IMR-90 (cell line): Measurements from ENCODE around the gene MDM4. TPM values are rescaled to one million over a fixed set of nuclear protein-coding genes. Genes with fewer than 3 reads are reported as not detected.

Experiments
- ATAC-seq: fragments of 200-7000 bp; cut with Tn5 transposase; 2 replicates; pipeline ENCODE4 v1.9.1; 2020; ENCODE audit warnings: low read depth, mild to moderate bottlenecking, moderate library complexity
- BruUV-seq: library from RNA; stranded (reverse); fragments of 400-500 nt; replicated peaks from 2 replicates; lab custom pipeline; 2021; lab: Mats Ljungman, UMichigan
- CTCF ChIA-PET: fragments of 300-600 bp; formaldehyde crosslinking; extraction: SDS; loops from one replicate; lab custom pipeline; 2021; ENCODE audit warnings: antibody characterized with exemption; lab: Yijun Ruan, JAX
- POLR2A ChIA-PET: fragments of 300-600 bp; sonication (Branson Sonifier 250); formaldehyde crosslinking; loops from one replicate; lab custom pipeline; 2022; ENCODE audit warnings: antibody characterized with exemption; ENCODE audit not compliant: unreplicated experiment; lab: Charles Lee
- DNase-seq: peaks from one replicate; pipeline ENCODE4 v3.0.0; 2013
- H2AFZ ChIP-seq: replicated peaks from 2 replicates; pipeline ENCODE3; 2013; ENCODE audit warnings: low read length, mild to moderate bottlenecking; ENCODE audit not compliant: poor library complexity
- H2AK5ac ChIP-seq: 2 replicates; pipeline ENCODE4 v1.6.1; 2013; ENCODE audit warnings: low read depth, low read length, inconsistent platforms
- H2AK9ac ChIP-seq: replicated peaks from 2 replicates; pipeline ENCODE3; 2013; ENCODE audit warnings: mild to moderate bottlenecking, low read depth, low read length, moderate library complexity; ENCODE audit not compliant: poor library complexity
- H2BK120ac ChIP-seq: 2 replicates; pipeline ENCODE4 v1.6.1; 2013; ENCODE audit warnings: low read depth, low read length, inconsistent platforms
- H2BK15ac ChIP-seq: 3 replicates; pipeline ENCODE4 v1.6.1; 2013; ENCODE audit warnings: low read depth, low read length, inconsistent platforms
- H2BK20ac ChIP-seq: 2 replicates; pipeline ENCODE4 v1.6.1; 2013; ENCODE audit warnings: low read depth, mild to moderate bottlenecking, inconsistent platforms, low read length, moderate library complexity
- H2BK5ac ChIP-seq: 2 replicates; pipeline ENCODE4 v1.6.1; 2013; ENCODE audit warnings: mild to moderate bottlenecking, low read depth, low read length, inconsistent platforms; ENCODE audit not compliant: poor library complexity, severe bottlenecking
- H3K14ac ChIP-seq: replicated peaks from 2 replicates; pipeline ENCODE4 v1.6.1; 2013; ENCODE audit warnings: low read depth, low read length, inconsistent platforms
- H3K18ac ChIP-seq: 2 replicates; pipeline ENCODE4 v1.6.1; 2013; ENCODE audit warnings: low read depth, low read length, control low read depth
- H3K23ac ChIP-seq: 2 replicates; pipeline ENCODE4 v1.6.1; 2013; ENCODE audit warnings: low read depth, low read length, inconsistent platforms
- H3K27ac ChIP-seq: 2 replicates; pipeline ENCODE4 v1.5.1; 2013; ENCODE audit warnings: mild to moderate bottlenecking, control low read depth, low read length; ENCODE audit not compliant: insufficient read depth
- H3K27me3 ChIP-seq: 2 replicates; pipeline ENCODE4 v1.6.1; 2013; ENCODE audit warnings: low read length; ENCODE audit not compliant: control insufficient read depth, insufficient read depth
- H3K36me3 ChIP-seq: 2 replicates; pipeline ENCODE4 v1.6.1; 2013; ENCODE audit warnings: low read length, mixed read lengths; ENCODE audit not compliant: control insufficient read depth, insufficient read depth
- H3K4ac ChIP-seq: 2 replicates; pipeline ENCODE4 v1.6.1; 2013; ENCODE audit warnings: low read depth, low read length, inconsistent platforms
- H3K4me1 ChIP-seq: 2 replicates; pipeline ENCODE4 v1.6.1; 2013; ENCODE audit warnings: low read length, mixed read lengths; ENCODE audit not compliant: control insufficient read depth, insufficient read depth
- H3K4me2 ChIP-seq: 2 replicates; pipeline ENCODE4 v1.6.1; 2013; ENCODE audit warnings: low read depth, mild to moderate bottlenecking, control low read depth, low read length, moderate library complexity
- H3K4me3 ChIP-seq: 2 replicates; pipeline ENCODE4 v1.5.1; 2013; ENCODE audit warnings: low read depth, mild to moderate bottlenecking, control low read depth, low read length, moderate library complexity; ENCODE audit not compliant: insufficient read depth
- H3K56ac ChIP-seq: 2 replicates; pipeline ENCODE4 v1.6.1; 2013; ENCODE audit warnings: low read length, inconsistent platforms; ENCODE audit not compliant: insufficient read depth; ENCODE audit errors: extremely low read depth
- H3K79me1 ChIP-seq, 2 experiments: 2 replicates each; pipeline ENCODE4 v1.6.1; 2013; ENCODE audit warnings: low read length in 2 of 2, inconsistent platforms in 1 of 2, low read depth in 1 of 2
- H3K9ac ChIP-seq: 2 replicates; pipeline ENCODE4 v1.6.1; 2013; ENCODE audit warnings: low read depth, low read length, control low read depth
- H3K9me1 ChIP-seq: 2 replicates; pipeline ENCODE4 v1.6.1; 2013; ENCODE audit warnings: low read length, inconsistent platforms; ENCODE audit not compliant: insufficient read depth
- H3K9me3 ChIP-seq: 2 replicates; pipeline ENCODE4 v1.6.1; 2013; ENCODE audit warnings: low read length; ENCODE audit not compliant: control insufficient read depth, insufficient read depth
- H4K20me1 ChIP-seq: 2 replicates; pipeline ENCODE4 v1.6.1; 2013; ENCODE audit warnings: low read length, inconsistent platforms; ENCODE audit not compliant: insufficient read depth
- H4K5ac ChIP-seq: 2 replicates; pipeline ENCODE4 v1.6.1; 2013; ENCODE audit warnings: mild to moderate bottlenecking, low read depth, low read length, control low read depth
- H4K8ac ChIP-seq, 2 experiments: 2 replicates each; pipeline ENCODE4 v1.6.1; 2013; ENCODE audit warnings: low read depth in 2 of 2, low read length in 2 of 2, control low read depth in 1 of 2, inconsistent platforms in 1 of 2
- H4K91ac ChIP-seq: 2 replicates; pipeline ENCODE4 v1.6.1; 2013; ENCODE audit warnings: low read depth, low read length, inconsistent platforms; ENCODE audit not compliant: insufficient read depth
- CEBPB ChIP-seq: IDR thresholded peaks from 2 replicates; pipeline ENCODE4 v1.6.1; 2012; ENCODE audit warnings: low read depth, low read length, improper control_type of control experiment
- CTCF ChIP-seq: conservative IDR thresholded peaks from 2 replicates; pipeline ENCODE4 v1.5.1; 2012; ENCODE audit warnings: mild to moderate bottlenecking, low read depth, low read length, improper control_type of control experiment
- ELK1 ChIP-seq: fragments of 150-350 bp; IDR thresholded peaks from 2 replicates; pipeline ENCODE4 v1.6.1; 2016; ENCODE audit warnings: low read depth, mild to moderate bottlenecking, low read length, moderate library complexity, borderline replicate concordance
- FOS ChIP-seq: fragments of 150-350 bp; IDR thresholded peaks from 2 replicates; pipeline ENCODE4 v1.6.1; 2016; ENCODE audit warnings: low read depth, low read length
- MXI1 ChIP-seq: IDR thresholded peaks from 2 replicates; pipeline ENCODE4 v1.6.1; 2012; ENCODE audit warnings: low read depth, mild to moderate bottlenecking, low read length, moderate library complexity, borderline replicate concordance
- RCOR1 ChIP-seq: IDR thresholded peaks from 2 replicates; pipeline ENCODE4 v1.6.1; 2012; ENCODE audit warnings: mild to moderate bottlenecking, low read length, improper control_type of control experiment; ENCODE audit not compliant: insufficient replicate concordance
- RFX5 ChIP-seq: IDR thresholded peaks from 2 replicates; pipeline ENCODE4 v1.8.0; 2012; ENCODE audit warnings: low read depth, mild to moderate bottlenecking, low read length, moderate library complexity
- SMC3 ChIP-seq: fragments of 150-350 bp; IDR thresholded peaks from 2 replicates; pipeline ENCODE4 v1.6.1; 2016; ENCODE audit warnings: low read depth, mild to moderate bottlenecking, antibody characterized with exemption, low read length, moderate library complexity
- WGBS, 2 experiments: methylation state at CpG; one replicate each; pipeline versions ENCODE4 v1.1.5 to v1.1.7; 2013; ENCODE audit warnings: missing lambda C conversion rate in 2 of 2; ENCODE audit not compliant: insufficient read length in 1 of 2; ENCODE audit errors: extremely low coverage in 2 of 2; 5-methylcytosine and 5-hydroxymethylcytosine counted together
- dilution Hi-C: fragments of 300-500 bp; cut with HindIII; formaldehyde crosslinking; loops from one replicate; pipeline ENCODE4 v1.14.3; 2018; ENCODE audit warnings: low sequenced_read_pairs; ENCODE audit not compliant: unreplicated experiment
- in situ Hi-C: fragments of 300-500 bp; cut with MboI; formaldehyde crosslinking; loops from 3 replicates; pipeline ENCODE4 v1.14.3; 2019; ENCODE audit warnings: low sequenced_read_pairs, inconsistent platforms, mixed read lengths
- intact Hi-C: fragments of 100-400 bp; cut with micrococcal nuclease; formaldehyde crosslinking; loops from 2 replicates; pipeline ENCODE4 v1.10.0; 2022
- polyA plus RNA-seq, 3 experiments: library from polyadenylated mRNA; depleted of rRNA; stranded (reverse); fragments of >200 nt; gene quantifications; 2 replicates each; pipeline ENCODE4 v1.2.3, GENCODE V29; 2012; ENCODE audit warnings: low replicate concordance in 1 of 3
- total RNA-seq: library from RNA; depleted of rRNA; stranded (reverse); fragments of >200 nt; gene quantifications from 2 replicates; pipeline ENCODE4 v1.2.3, GENCODE V29; 2012

The MDM4 gene
- total and polyA plus RNA-seq, 2 of the 4 experiments (the other 2 are of a cell fraction), result 7.4 to 20.1 TPM

- ChIA-PET POLR2A (no interaction called here), CTCF (no interaction called here)
- Histone ChIP-seq H3K4me1 (peaks cover 6% of the 10 kb centered on the region; the same call in 1 of the 2 replicates), H3K4ac (no peak overlapping the region), H3K27ac (no peak overlapping the region), H2BK120ac (no peak overlapping the region), H4K20me1 (peaks cover 20% of the 10 kb centered on the region), H3K18ac (no peak overlapping the region), H3K36me3 (no peaks in the 10 kb centered on the region), H2AFZ (no peak overlapping the region), H3K56ac (no peak overlapping the region), H3K4me2 (no peak overlapping the region), H2BK5ac (no peak overlapping the region), H3K23ac (no peak overlapping the region), H3K9me3 (no peaks in the 10 kb centered on the region), H4K91ac (no peak overlapping the region), H3K79me1 (no peaks in the 10 kb centered on the region), H2BK15ac (no peak overlapping the region), H2AK5ac (no peak overlapping the region), H2BK20ac (no peak overlapping the region), H3K9ac (no peak overlapping the region), H4K5ac (no peak overlapping the region), H3K9me1 (peaks cover 15% of the 10 kb centered on the region; the same call in 1 of the 2 replicates), H3K4me3 (no peak overlapping the region), H2AK9ac (no peak overlapping the region), H3K14ac (no peak overlapping the region), H3K27me3 (peaks cover 8% of the 10 kb centered on the region), H4K8ac (no peak overlapping the region)
- TF ChIP-seq RFX5, result no peak
- TF ChIP-seq CEBPB, result no peak
- no peak for TF ChIP-seq SMC3
- no peak for TF ChIP-seq CTCF
- TF ChIP-seq ELK1, result no peak
- no peak for TF ChIP-seq FOS
- no peak for TF ChIP-seq MXI1
- TF ChIP-seq RCOR1, result no peak
- no peak for ATAC-seq
- in situ Hi-C loops (no loop called here), intact Hi-C loops (no loop called here), dilution Hi-C loops (no loop called here)
- DNase-seq, result no peak
- BruUV-seq, result no TSS peak
- 89% methylated on average over 5 of the region's 8 CpGs; no CpG with 5 or more reads in 1 of the 2 experiments for WGBS, 2 experiments
These were observed 35.7 kb upstream of the MDM4 start for GRCh38 chr1:204480515-204480914.
